VCaP (cell line): ENCODE data around the gene SMIM9.
"Not testable (repeated sequence)": the region's sequence is repeated elsewhere in the genome, so short reads cannot be mapped to it uniquely, and the experiment has no call there.

Experiments
- H3K27ac ChIP-seq: fragments of 450-650 bp; 2 replicates; pipeline ENCODE4 v1.5.1; 2017
- TF ChIP-seq, protein P1 (sequence below): fragments of 450-650 bp; conservative IDR thresholded peaks from 2 replicates; pipeline ENCODE4 v1.5.1; 2017; ENCODE audit warnings: mild to moderate bottlenecking, moderate library complexity

SMIM9 gene

DNA sequence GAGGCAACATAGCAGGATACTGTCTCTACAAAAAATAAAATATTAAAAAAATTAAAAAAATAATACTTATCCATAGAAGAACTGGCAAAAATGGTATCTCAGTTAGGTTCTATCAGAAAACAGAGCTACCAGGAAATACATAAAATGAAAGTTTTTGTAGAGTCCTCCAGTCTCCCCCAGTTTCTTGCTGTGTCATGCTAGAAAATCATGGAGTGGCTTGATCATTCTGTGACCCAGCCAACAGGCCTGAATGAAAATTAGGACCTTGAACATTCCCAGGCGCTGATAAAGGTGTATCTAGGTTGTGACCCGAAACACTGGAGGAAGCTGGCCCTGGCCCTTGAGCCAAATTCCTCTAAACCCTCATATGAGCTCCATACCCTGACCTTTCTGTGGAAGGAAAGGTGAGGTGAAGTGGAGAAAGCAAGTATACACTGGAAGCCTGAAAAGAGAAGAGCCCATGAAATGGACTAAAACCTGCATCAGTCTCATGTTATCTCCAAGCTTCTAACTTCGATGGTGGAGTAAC lies 652 bp downstream of the SMIM9 start:
- TF ChIP-seq, protein P1, sequence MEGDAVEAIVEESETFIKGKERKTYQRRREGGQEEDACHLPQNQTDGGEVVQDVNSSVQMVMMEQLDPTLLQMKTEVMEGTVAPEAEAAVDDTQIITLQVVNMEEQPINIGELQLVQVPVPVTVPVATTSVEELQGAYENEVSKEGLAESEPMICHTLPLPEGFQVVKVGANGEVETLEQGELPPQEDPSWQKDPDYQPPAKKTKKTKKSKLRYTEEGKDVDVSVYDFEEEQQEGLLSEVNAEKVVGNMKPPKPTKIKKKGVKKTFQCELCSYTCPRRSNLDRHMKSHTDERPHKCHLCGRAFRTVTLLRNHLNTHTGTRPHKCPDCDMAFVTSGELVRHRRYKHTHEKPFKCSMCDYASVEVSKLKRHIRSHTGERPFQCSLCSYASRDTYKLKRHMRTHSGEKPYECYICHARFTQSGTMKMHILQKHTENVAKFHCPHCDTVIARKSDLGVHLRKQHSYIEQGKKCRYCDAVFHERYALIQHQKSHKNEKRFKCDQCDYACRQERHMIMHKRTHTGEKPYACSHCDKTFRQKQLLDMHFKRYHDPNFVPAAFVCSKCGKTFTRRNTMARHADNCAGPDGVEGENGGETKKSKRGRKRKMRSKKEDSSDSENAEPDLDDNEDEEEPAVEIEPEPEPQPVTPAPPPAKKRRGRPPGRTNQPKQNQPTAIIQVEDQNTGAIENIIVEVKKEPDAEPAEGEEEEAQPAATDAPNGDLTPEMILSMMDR: no peak
- H3K27ac ChIP-seq: no peak overlapping the region

DNA sequence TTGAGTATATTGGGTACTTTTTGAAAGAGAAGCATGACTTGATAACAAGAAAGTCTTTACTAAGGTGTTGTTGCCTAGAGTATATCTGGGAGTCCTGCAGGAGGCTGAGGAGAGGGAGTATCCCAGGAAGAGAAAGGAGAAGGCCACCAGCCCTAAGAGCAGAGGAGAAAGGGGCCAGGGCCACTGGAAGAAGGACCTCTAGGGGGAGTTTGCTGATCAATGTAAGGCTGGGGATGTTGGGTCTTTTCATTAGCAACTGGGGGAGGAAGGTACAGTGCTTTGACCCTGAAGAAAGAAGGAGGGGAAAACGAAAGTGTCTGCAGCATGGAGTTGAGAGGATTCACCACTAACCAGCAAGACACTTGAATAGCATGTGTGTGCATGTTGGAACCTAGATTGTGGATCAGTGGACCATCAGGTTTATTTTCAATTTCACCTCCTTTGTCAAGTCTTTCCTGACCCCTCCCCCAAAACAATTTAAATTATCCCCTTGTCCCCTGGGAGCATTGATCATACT lies 4.5 kb downstream of the SMIM9 start:
- TF ChIP-seq, protein P1: no peak
- H3K27ac ChIP-seq: no peak overlapping the region

DNA sequence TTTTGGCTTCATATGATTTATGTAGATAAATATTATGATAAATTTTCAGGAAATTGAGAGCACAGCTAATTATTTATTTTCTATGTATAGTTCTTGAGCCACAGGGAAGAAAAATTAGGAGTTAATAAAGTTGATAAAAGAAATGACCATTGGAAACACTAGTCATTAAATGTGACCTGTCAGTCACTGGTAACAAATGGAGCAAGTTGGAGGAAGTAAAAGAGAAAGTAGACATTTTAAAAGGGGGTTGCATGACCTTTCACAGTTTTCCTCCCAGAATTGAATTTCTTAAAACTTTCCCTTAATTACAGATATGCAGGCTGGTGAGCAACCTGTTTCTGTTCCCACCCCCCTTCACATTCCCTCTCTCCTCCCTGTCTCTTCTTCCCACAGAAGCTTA lies 5.3 kb downstream of the SMIM9 start:
- no peak overlapping the region for H3K27ac ChIP-seq
- TF ChIP-seq, protein P1: no peak

DNA sequence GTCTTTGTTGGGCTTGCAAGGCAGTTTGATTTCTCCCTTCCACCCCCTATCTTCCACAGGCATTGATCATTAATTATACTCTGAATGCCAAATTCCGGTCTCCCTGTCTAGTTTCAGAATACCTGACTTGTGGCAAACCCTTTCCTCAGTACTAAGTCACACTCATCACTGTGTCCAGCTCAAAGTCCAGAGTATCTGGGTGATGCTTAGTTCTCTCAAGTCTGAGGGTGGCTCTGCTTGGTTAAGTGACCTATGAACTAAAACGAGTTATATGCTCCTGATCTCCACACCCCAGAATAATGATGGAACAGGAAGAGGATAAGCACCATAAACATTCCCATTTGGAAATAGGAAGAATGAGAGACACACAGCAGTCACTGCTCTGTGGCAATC lies 6.5 kb downstream of the SMIM9 start:
- TF ChIP-seq, protein P1: no peak
- H3K27ac ChIP-seq: no peak overlapping the region

- TF ChIP-seq, protein P1: no peak
These were observed 7.1 kb downstream of the SMIM9 start for GRCh38 chrX:154827194-154828015.

DNA sequence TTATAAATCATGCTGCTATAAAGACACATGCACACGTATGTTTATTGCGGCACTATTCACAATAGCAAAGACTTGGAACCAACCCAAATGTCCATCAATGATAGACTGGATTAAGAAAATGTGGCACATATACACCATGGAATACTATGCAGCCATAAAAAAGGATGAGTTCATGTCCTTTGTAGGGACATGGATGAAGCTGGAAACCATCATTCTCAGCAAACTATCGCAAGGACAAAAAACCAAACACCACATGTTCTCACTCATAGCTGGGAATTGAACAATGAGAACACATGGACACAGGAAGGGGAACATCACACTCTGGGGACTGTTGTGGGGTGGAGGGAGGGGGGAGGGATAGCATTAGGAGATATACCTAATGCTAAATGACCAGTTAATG lies 8.9 kb downstream of the SMIM9 start:
- H3K27ac ChIP-seq: not testable (repeated sequence)

More at GRCh38 chrX:154827194-154828015, 7.1 kb downstream of the SMIM9 start:
- no peak overlapping the region for H3K27ac ChIP-seq

GRCh38 chrX:154824638-154825037 lies 9.8 kb downstream of the SMIM9 start:
- TF ChIP-seq, protein P1: no peak
- no peak overlapping the region for H3K27ac ChIP-seq

DNA sequence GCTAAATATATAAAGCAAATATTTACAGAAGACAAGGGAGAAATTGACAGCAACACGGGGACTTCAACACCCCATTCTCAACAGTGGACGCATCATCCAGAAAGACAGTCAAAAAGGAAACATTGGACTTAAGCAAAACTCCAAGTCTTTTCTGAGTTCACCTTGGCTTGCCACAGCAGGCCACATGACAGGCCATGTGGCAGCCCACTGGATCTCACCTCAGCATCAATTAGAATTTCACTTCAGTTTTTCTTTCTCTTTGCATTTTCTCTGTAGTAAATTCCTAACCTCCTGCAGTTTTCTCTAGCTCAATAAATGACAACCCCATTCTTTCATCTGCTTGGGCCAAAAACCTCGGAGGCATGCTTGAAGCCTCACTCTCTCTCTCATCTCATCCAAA lies 12.4 kb downstream of the SMIM9 start:
- TF ChIP-seq, protein P1: no peak
- no peak overlapping the region for H3K27ac ChIP-seq
